HL-60/S4 treated with phorbol 12-myristate 13-acetate at 8.2 ng/mL for 4 days and 3 days (cell line): Measurements from ENCODE around the gene PFKP.
"Not testable (repeated sequence)": the region's sequence is repeated elsewhere in the genome, so short reads cannot be mapped to it uniquely, and the experiment has no call there.

Source experiments
- in situ Hi-C: fragments of 300-500 bp; cut with MboI; formaldehyde crosslinking; loops from 2 replicates; pipeline ENCODE4 v1.15.0; 2022; ENCODE audit warnings: low sequenced_read_pairs

PFKP gene

DNA sequence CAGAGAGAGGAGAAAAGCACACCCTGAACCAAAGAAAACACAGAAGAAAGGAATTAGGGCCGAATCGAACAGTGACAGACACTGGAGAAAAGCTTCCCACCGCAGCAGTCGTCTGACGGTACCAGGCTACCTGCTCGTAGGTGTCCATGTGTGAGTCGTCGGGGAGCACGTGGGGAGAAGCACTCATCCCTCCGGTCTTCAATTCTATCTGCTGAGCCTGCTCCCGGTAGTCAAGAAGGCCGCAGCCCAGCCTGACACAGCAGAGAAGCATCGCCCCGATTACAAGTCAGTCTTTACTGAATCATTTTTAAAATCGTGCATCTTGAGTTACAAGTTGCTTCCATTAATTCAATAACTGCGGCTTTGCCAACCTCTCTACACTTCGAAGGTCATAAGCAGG is 80.7 kb downstream of the PFKP start:
- in situ Hi-C loops, result no loop called here

DNA sequence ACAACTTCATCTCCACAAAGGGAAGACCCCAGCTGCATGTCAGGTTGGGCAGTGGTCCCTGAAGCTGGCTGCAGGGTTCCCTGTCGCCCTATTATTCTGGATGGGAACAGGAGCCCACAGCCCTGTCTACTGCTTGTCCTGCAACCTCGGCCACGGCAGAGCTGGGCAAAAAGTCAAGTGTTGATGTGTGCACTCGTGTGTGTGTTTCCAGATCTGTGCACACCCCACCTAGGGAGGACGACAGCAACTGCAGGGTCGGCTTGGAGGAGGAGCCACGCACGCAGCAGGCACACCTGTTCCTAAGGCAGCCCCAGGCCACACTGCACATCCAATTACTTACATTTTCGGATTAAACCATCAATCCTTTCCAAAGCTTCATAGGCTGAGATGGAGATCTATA is 81.6 kb downstream of the PFKP start:
- in situ Hi-C loops, result no loop called here

DNA sequence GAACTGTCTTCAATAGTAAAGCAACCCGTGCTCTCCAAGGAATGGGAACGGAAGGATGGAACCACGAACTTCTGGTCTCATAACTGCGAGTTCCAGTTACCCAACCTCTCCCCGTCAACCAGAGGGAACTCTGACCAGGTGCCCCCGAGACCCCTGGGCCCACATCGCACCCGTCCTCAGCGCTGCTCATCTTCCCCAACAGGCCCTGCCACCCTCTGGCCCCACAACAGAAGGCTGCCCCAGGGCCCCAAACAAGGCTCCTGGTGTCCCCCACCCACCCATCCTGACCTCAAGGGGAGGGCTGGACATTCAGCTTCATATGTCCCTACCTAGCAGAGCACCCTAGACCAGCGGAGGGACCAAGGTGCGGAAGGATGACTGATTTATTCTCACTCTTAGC is 82.6 kb downstream of the PFKP start:
- in situ Hi-C loops, result no loop called here

DNA sequence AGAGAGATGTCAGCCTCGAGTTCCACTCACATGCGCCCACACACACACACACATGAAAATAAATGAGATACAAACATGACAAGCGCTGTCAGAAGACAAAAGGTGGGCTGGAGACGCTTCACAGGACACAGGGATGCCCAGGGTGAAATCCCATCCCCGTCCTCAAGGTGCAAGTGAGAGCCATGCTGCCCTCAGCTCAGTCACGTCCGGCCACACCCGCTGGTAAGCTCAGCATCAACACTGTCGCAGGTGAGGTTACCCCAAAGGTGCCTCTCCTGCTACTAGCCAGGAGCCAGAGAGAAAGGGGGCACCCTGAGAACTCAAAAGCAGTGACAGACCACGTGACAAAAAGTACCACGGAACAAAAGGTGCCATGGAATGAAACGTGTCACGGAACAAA is 83.0 kb downstream of the PFKP start:
- in situ Hi-C loops, result no loop called here

DNA sequence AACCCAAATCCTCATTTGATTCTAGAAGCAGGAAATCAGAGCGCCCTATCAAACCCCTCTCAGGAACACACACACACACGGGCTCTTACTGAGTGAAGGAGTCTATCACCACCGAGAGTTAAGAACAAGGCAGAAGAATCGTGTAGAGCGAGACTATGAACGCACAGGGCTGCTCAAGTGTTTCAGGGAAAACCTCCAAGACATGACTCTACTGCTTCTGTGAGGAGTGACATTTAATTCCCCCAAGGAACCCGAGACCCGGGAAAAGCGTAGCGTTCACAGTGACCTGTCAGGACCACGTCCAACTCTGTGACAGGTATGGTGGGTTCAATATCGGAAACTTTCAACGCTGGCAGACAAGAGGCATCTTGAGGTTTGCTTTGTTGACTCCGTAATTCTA is 83.6 kb downstream of the PFKP start:
- in situ Hi-C loops, result no loop called here

DNA sequence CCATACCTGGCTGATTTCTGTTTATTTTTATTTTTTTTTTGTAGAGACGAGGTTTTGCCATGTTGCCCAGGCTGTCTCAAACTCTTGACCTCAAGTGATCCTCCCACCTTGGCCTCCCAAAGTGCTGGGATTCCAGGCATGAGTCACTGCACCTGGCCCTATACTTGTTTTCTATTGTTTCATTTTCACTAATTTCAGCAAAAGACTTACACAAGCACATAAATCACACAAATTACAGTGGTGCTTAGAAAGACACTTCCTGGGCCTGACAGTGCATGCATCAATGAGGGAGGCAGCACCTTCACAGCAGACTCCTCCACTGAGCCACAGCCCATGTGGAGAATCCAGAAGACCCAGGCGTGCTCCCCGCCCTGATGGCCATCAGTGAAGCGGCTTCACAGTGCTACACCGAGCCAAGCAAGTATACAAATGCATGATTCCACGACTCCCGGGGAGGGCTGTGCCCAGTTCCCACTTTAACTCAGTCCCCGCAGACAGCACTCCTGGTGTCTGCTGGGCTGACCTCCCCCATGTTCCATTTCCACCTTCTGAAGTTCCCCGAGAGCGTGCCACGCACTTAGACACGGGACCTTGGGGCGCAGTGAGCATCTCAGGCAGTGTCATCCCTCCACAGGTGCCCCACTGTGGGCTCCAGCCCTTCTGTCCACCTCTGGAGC is 84.7 kb downstream of the PFKP start:
- in situ Hi-C loops, result no loop called here

DNA sequence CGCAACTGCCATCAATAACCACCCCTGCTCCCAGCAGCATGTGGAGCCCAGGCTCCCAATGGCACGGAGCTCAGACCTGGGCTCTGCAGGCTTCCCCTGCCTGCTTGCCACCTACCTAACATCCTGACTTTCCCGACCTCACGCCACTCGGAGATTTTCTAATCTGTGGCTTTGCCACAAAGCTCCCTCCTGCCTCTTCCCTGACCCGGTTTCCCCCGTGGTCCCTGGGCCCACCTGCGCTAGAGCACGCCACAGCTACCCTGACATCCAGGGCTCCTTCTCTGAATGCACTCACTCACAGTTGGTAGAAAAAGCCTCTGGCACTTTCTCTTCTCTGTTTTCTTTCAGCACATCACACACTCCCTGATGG is 85.2 kb downstream of the PFKP start:
- in situ Hi-C loops, result no loop called here

DNA sequence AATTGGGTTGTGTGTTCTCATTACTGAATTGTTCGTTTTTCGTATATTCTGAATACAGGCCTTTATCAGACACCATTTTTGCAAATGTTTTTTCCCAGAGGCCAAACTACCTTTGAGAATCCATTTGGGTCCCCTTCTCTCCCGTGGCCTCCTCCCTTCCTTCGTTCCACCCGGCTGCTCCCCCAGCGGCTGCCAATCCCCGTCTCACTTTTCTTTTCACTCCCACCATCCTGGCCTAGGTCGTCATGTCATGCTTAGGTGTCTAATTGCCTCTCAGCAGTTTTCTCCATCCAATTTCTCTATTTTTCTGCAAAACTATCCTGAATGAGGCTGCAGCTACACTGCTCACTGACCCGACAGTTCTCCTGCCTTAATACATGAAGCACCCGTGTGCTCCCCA is 87.3 kb downstream of the PFKP start:
- in situ Hi-C loops, result no loop called here

DNA sequence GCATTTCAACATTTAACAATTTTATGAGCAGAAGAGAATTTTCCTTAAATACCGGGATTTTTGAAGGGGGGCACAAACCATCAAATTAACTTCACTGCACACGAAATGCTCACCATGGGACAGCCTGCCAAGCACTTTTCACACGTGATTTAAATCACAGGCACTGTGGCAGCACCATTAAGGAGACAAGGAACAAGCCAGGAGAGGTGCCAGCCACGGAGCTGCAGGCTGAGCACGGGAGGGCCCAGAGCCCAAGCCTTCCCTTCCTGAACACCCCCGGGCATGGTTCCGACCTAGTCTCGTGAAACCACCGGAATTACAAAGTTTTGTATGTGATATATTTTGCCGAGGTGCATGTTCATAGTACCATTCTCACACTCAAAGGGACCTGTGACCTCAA is 91.8 kb downstream of the PFKP start:
- in situ Hi-C loops, result no loop called here

DNA sequence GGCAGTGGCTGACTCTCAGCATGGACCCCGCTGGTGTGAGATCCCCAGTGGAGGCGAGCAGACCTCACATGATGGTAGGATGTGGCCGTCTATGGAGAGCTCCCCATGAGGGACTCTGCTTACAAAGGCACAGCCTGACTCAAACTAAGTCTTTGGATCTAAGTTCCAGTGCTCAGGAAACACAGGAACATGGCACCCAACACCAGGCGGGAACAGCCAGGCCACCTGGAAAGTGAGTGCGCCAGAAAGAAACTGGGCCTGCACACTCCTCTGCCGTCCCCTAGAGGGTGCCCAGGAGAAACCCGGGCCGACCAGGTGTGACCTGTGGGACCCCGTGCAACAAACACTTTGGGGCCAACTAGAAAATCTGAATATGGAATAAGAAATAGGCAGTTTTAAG is 95.2 kb downstream of the PFKP start:
- in situ Hi-C loops, result no loop called here

DNA sequence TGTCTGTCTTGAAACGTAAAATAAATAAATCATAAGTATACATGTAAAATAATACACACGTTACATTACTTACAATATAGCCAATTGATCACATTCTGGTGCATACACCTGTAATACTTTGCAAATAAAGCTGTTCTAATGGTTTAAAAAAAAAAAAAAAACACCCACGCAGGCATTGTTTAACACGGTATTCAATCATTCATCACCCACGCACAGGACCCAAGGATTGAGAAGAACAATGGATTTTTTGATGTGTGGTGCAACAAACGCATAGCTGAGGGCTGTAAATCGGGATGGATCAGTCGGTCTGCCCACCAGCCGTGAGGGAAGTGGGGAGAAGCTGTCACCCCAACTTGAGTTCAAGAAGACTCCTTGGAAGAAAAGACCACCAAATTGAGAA is 96.5 kb downstream of the PFKP start:
- in situ Hi-C loops, result no loop called here

DNA sequence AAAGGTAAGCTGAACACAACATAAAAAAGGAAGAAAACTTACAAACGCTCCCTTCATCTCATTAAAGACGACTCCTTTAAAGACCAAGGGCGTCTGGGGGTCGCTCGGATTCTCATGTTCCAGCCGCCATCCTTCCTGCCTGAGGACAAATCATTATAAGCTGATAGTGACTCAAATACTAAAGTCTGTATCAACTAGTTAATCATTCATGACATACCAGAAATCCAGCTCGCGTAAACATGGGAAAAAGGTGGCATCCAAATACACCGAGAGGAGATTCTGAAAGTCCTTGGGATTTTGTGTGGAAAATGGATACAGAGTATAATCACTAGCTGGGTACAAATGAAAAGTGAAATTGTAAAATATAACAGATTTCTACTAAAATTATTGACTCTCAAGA is 97.8 kb downstream of the PFKP start:
- in situ Hi-C loops, result no loop called here

DNA sequence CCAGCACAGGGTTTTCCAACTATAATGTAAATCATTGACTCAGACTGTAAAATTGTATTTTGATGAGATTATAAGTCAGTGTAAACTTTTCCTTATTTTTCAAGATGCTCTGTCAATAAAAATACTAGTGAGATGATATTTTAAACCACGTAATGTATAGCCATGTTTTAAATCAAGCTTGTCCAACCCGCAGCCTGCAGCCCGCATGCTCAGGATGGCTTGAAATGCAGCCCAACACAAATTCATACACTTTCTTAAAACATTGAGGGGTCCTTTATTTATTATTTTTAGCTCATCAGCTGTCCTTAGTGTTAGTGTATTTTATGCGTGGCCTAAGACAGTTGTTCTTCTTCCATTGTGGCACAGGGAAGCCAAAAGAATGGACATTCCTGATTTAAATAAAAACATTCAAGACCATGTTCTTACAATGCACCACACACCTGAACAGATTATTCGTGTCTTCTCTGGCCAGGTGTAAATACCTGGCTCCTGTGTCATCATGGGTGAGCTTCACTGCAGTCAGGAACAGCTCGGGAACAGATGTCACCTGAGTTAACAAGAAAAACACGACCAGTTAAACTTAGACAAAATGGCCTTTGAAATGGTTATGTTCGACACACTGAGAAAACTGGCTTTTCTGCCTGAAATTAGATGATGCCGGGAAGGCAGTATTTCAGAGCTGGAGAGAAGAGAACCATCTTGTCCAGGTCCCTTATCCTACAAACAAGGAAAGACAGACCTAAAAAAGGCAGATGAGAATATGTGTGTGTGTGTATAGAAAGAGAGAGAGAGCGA is 99.3 kb downstream of the PFKP start:
- in situ Hi-C loops, result no loop called here

DNA sequence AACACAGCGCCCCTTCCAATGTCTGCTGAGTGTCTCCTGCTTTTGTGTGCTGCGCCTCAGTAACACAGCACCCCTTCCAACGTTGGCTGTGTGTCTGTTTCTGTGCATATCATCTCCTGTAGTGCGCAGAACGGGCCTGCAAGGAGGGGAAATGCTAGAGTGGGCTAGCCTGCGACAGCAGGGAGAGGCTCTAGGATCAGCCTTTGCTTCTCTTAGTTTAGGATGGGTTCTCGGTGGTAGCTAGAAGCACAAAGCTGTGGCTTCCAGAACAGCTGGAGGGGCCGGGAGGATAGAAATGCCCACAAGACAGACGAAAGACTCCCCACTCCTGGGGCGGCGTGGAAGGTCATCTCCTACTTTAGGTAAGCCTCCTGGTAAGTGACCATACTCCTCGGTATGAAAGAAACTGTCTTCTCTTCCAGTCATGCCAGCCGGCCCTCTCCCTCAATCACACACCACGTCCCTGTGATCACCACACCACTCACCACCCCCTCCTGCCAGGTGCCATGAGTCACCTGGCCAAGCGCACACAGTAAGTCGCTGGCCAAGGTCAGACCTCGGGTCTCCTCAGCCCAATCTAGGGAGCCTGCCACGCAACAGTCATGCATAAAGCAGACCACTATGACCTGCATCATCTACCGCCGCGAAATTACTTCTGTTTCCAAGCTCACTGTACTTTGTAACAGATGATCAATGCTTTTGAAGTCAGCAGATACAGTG is 100.4 kb downstream of the PFKP start:
- in situ Hi-C loops, result no loop called here

DNA sequence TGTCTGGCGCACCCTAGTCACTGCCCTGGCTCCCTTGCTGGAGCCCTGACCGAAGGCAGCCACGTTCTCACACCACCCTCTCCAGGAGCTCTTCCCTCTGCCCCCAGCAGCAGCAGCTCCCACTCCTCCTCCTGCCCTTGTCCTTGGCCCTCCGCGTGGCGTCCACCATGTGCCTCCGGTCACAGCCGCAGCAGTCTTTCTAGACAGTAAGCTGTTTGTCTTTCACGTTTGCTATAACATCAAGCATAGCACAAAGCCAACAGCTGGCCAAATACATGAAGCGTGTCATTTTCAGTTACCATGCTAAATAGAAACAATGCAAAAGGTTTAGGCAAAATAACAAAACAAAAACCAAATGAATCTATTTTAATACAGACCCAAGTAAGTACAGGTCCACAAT is 101.9 kb downstream of the PFKP start:
- in situ Hi-C loops, result no loop called here

DNA sequence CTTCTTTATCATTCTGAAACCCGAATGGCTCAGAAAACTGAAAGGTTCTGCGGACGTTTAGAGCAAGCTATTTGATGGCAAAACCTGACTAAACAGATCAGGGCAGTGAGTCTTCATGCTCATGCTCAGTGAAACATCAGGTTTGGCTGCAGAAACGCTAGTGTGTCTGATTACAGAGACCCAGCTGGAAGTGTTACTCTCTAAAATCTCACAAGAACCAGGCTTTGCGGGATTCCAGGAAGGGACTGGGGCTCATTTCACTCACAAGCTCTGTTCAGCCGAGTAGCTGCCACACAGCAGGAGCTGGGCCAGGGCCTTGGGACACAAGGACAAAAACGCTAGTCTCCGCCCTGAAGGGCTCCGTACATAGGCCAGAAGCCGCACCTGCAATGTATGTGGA is 102.3 kb downstream of the PFKP start:
- in situ Hi-C loops, result no loop called here

DNA sequence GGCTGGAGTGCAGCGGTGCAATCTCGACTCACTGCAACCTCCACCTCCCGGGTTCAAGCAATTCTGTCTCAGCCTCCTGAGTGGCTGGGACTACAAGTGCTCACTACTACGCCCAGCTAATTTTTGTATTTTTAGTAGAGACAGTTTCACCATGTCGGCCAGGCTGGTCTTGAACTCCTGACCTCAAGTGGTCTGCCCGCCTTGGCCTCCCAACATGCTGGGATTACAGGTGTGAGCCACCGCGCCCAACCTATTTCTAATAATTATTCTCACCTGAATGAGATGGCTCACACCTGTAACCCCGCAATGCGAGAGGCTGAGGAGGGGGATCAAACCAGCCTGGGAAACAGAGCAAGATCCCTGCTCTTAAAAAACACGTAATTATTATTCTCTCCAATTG is 104.1 kb downstream of the PFKP start:
- in situ Hi-C loops, result not testable (repeated sequence)

DNA sequence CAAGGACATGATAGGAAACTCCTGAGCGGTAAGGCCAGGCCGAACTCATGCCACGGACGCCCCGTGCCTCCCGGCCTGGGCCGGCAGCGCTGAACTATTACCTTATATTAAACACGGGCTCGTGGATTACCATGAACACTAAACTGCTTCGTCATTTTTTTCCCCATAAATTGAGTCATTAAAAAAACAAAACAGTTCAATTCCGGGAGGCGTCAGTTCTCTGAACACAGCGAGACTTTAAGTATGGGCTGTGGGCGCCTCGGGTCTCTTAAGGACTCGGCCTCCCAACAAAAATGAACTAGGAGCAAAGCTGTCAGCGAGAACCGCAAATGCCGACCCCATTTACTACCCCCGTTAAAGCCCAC is 104.7 kb downstream of the PFKP start:
- in situ Hi-C loops, result no loop called here

DNA sequence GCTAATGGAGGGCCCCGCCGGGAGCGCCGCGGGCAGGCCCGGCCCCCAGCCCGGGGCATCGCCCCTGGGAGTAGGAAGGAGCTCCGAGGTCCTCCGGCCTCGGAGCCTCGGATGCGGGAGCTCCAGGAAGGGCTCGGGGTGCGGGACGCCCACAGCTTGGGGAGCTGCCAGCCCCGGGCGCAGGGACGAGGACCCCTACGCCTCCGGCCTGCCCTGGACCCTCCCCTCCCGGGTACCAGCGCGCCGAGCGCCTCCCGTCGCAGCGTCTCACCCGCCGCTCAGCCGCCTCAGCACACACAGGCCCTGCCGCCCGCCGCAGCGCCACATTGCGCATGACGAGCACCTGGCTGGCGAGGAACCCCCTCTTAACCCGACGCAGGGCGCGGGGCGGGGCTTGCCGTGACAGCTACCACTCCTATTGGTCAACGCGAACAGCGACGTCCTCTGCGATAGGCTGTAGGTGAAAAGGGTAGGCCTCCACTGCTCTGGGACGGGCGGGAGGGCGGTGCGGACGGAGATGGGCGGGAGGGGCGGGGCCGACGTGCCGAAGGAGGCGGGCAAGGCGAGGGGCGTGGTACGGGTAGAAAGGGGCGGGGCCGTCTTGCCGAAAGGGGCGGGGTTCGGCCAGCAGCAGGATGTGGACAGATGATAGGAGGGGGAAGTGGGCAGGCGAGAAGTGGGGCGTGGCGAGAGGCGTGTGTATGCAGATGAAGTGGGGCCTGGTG is 105.3 kb downstream of the PFKP start, which contains the start of gene PITRM1:
Gene PITRM1, minus strand, starts transcription at position 337 of the 725 bp plus-strand sequence. Its CDS starts 10 bp downstream, at position 327.
- in situ Hi-C loops, result no loop called here

DNA sequence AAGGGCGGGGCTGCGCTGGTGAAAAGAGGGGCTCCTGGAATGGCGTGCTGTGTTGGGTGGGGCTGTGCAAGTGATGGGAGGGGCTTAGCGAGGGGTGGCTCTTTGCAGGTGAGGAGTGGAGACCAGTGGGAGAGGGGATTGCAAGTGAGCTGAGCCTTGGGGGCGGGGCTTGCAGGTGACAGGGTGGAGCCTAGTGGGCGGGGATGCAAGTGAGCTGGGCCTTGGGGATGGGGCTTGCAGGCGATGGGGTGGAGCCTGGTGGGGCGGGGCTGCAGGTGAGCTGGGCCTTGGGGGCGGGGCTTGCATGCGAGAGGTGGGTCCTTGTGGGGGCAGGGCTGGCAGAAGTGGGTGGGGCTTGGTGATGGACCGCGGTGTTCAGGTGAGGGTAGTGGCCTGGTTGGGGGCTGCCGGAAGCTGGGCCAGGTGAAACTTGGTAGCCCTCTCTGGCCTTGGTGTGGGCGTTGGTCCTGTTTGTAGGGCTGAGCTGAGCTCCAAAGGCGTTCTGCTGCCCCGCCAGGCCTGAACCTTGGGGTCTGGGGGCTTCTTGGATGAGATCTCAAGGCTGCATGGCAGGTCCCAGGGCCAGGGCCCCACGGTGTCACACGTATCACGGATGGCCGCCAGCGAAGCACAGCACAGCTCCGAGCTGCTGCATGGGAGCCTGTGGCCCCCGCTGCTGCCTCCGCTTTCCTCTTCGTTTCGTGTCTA is 106.0 kb downstream of the PFKP start:
- in situ Hi-C loops, result no loop called here

DNA sequence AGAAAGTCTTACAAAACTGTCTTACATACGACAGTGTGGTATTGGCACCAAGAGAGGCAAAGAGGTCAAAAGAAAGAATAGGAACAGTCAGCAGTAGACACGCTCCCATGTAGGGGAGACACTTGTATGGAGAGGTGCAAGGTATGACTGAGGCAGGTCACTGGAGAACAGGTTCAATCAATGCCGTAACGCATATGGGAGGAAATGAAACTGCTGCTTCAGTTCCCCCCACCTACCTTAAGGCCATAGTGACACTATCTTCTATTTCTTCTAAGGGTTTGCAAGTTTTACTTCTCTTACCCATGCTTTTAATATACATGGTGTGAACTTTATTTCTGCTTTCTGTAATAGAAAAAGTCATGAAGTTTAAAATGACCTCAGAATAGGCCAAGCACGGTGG is 110.7 kb downstream of the PFKP start:
- in situ Hi-C loops, result no loop called here
